ENCODE data around the gene CLMP.
"Not testable (repeated sequence)": the region's sequence is repeated elsewhere in the genome, so short reads cannot be mapped to it uniquely, and the experiment has no call there.

Gene CLMP

GRCh38 chr11:123206055-123206454, 11.0 kb upstream of the CLMP start:
- not testable (repeated sequence) for DNase-seq; H3K4me1 ChIP-seq (ENCODE audit: control insufficient read depth, insufficient read depth, low read length, poor library complexity, severe bottlenecking); H3K27ac ChIP-seq (ENCODE audit: insufficient read depth, low read length, poor library complexity, severe bottlenecking); H3K27me3 ChIP-seq (replicated peaks; ENCODE audit: control insufficient read depth, insufficient read depth, low read length, poor library complexity, severe bottlenecking); H3K9me3 ChIP-seq (ENCODE audit: control insufficient read depth, low read length); H3K4me3 ChIP-seq (ENCODE audit: insufficient read depth, low read depth, low read length, poor library complexity, severe bottlenecking); H3K36me3 ChIP-seq (ENCODE audit: control insufficient read depth, insufficient read depth, low read length)

GRCh38 chr11:123203934-123204333, 8.9 kb upstream of the CLMP start:
- no peaks in the 10 kb centered on the region for H3K27me3 ChIP-seq (replicated peaks; ENCODE audit: control insufficient read depth, insufficient read depth, low read length, poor library complexity, severe bottlenecking)
- no peak overlapping the region for H3K27ac ChIP-seq (ENCODE audit: insufficient read depth, low read length, poor library complexity, severe bottlenecking)
- H3K4me3 ChIP-seq (ENCODE audit: insufficient read depth, low read depth, low read length, poor library complexity, severe bottlenecking) = no peak overlapping the region
- no peaks in the 10 kb centered on the region for H3K4me1 ChIP-seq (ENCODE audit: control insufficient read depth, insufficient read depth, low read length, poor library complexity, severe bottlenecking)
- no peak for DNase-seq
- H3K36me3 ChIP-seq (ENCODE audit: control insufficient read depth, insufficient read depth, low read length) = no peaks in the 10 kb centered on the region
- H3K9me3 ChIP-seq (ENCODE audit: control insufficient read depth, low read length) = no peaks in the 10 kb centered on the region

GRCh38 chr11:123203471-123203870, 8.4 kb upstream of the CLMP start:
- H3K27me3 ChIP-seq (replicated peaks; ENCODE audit: control insufficient read depth, insufficient read depth, low read length, poor library complexity, severe bottlenecking) = no peaks in the 10 kb centered on the region
- no peak overlapping the region for H3K27ac ChIP-seq (ENCODE audit: insufficient read depth, low read length, poor library complexity, severe bottlenecking)
- DNase-seq = no peak
- H3K9me3 ChIP-seq (ENCODE audit: control insufficient read depth, low read length) = no peaks in the 10 kb centered on the region
- no peaks in the 10 kb centered on the region for H3K36me3 ChIP-seq (ENCODE audit: control insufficient read depth, insufficient read depth, low read length)
- no peaks in the 10 kb centered on the region for H3K4me1 ChIP-seq (ENCODE audit: control insufficient read depth, insufficient read depth, low read length, poor library complexity, severe bottlenecking)
- H3K4me3 ChIP-seq (ENCODE audit: insufficient read depth, low read depth, low read length, poor library complexity, severe bottlenecking) = no peak overlapping the region

GRCh38 chr11:123202155-123203151, 7.4 kb upstream of the CLMP start:
- no peak overlapping the region for H3K27ac ChIP-seq (ENCODE audit: insufficient read depth, low read length, poor library complexity, severe bottlenecking)
- no peaks in the 10 kb centered on the region for H3K27me3 ChIP-seq (replicated peaks; ENCODE audit: control insufficient read depth, insufficient read depth, low read length, poor library complexity, severe bottlenecking)
- no peaks in the 10 kb centered on the region for H3K9me3 ChIP-seq (ENCODE audit: control insufficient read depth, low read length)
- H3K36me3 ChIP-seq (ENCODE audit: control insufficient read depth, insufficient read depth, low read length) = no peaks in the 10 kb centered on the region
- no peaks in the 10 kb centered on the region for H3K4me1 ChIP-seq (ENCODE audit: control insufficient read depth, insufficient read depth, low read length, poor library complexity, severe bottlenecking)
- no peak for DNase-seq
- no peak overlapping the region for H3K4me3 ChIP-seq (ENCODE audit: insufficient read depth, low read depth, low read length, poor library complexity, severe bottlenecking)

GRCh38 chr11:123200264-123200663, 5.2 kb upstream of the CLMP start:
- no peak overlapping the region for H3K4me3 ChIP-seq (ENCODE audit: insufficient read depth, low read depth, low read length, poor library complexity, severe bottlenecking)
- peaks cover 14% of the 10 kb centered on the region for H3K27me3 ChIP-seq (replicated peaks; ENCODE audit: control insufficient read depth, insufficient read depth, low read length, poor library complexity, severe bottlenecking)
- no peak for DNase-seq
- H3K9me3 ChIP-seq (ENCODE audit: control insufficient read depth, low read length) = no peaks in the 10 kb centered on the region
- H3K4me1 ChIP-seq (ENCODE audit: control insufficient read depth, insufficient read depth, low read length, poor library complexity, severe bottlenecking) = peaks cover 8% of the 10 kb centered on the region
- no peak overlapping the region for H3K27ac ChIP-seq (ENCODE audit: insufficient read depth, low read length, poor library complexity, severe bottlenecking)
- H3K36me3 ChIP-seq (ENCODE audit: control insufficient read depth, insufficient read depth, low read length) = no peaks in the 10 kb centered on the region

- Histone ChIP-seq H3K9me3 (ENCODE audit: control insufficient read depth, low read length) (no peaks in the 10 kb centered on the region), H3K27ac (ENCODE audit: insufficient read depth, low read length, poor library complexity, severe bottlenecking) (no peak overlapping the region), H3K4me1 (ENCODE audit: control insufficient read depth, insufficient read depth, low read length, poor library complexity, severe bottlenecking) (peaks cover 9% of the 10 kb centered on the region), H3K36me3 (ENCODE audit: control insufficient read depth, insufficient read depth, low read length) (no peaks in the 10 kb centered on the region), H3K4me3 (ENCODE audit: insufficient read depth, low read depth, low read length, poor library complexity, severe bottlenecking) (no peak overlapping the region), H3K27me3 (replicated peaks; ENCODE audit: control insufficient read depth, insufficient read depth, low read length, poor library complexity, severe bottlenecking) (peaks cover 20% of the 10 kb centered on the region)
- no peak for DNase-seq
Observed at GRCh38 chr11:123197711-123198110, 2.7 kb upstream of the CLMP start.

- H3K4me1 ChIP-seq (ENCODE audit: control insufficient read depth, insufficient read depth, low read length, poor library complexity, severe bottlenecking) = peaks cover 9% of the 10 kb centered on the region
- H3K4me3 ChIP-seq (ENCODE audit: insufficient read depth, low read depth, low read length, poor library complexity, severe bottlenecking) = peak overlapping the region; percentile 35
- H3K27me3 ChIP-seq (replicated peaks; ENCODE audit: control insufficient read depth, insufficient read depth, low read length, poor library complexity, severe bottlenecking) = peaks cover 20% of the 10 kb centered on the region
- no peak overlapping the region for H3K27ac ChIP-seq (ENCODE audit: insufficient read depth, low read length, poor library complexity, severe bottlenecking)
- H3K9me3 ChIP-seq (ENCODE audit: control insufficient read depth, low read length) = no peaks in the 10 kb centered on the region
- H3K36me3 ChIP-seq (ENCODE audit: control insufficient read depth, insufficient read depth, low read length) = no peaks in the 10 kb centered on the region
- DNase-seq = no peak
Observed at GRCh38 chr11:123196060-123196714, 1.1 kb upstream of the CLMP start.

GRCh38 chr11:123194337-123195187, 486 bp downstream of the CLMP start:
- Histone ChIP-seq H3K4me1 (ENCODE audit: control insufficient read depth, insufficient read depth, low read length, poor library complexity, severe bottlenecking) (peaks cover 9% of the 10 kb centered on the region), H3K27me3 (replicated peaks; ENCODE audit: control insufficient read depth, insufficient read depth, low read length, poor library complexity, severe bottlenecking) (peaks cover 25% of the 10 kb centered on the region), H3K36me3 (ENCODE audit: control insufficient read depth, insufficient read depth, low read length) (no peaks in the 10 kb centered on the region), H3K9me3 (ENCODE audit: control insufficient read depth, low read length) (no peaks in the 10 kb centered on the region), H3K4me3 (ENCODE audit: insufficient read depth, low read depth, low read length, poor library complexity, severe bottlenecking) (no peak overlapping the region), H3K27ac (ENCODE audit: insufficient read depth, low read length, poor library complexity, severe bottlenecking) (no peak overlapping the region)
- DNase-seq = no peak

- Histone ChIP-seq H3K36me3 (ENCODE audit: control insufficient read depth, insufficient read depth, low read length) (no peaks in the 10 kb centered on the region), H3K4me1 (ENCODE audit: control insufficient read depth, insufficient read depth, low read length, poor library complexity, severe bottlenecking) (peaks cover 9% of the 10 kb centered on the region), H3K27ac (ENCODE audit: insufficient read depth, low read length, poor library complexity, severe bottlenecking) (no peak overlapping the region), H3K4me3 (ENCODE audit: insufficient read depth, low read depth, low read length, poor library complexity, severe bottlenecking) (no peak overlapping the region), H3K9me3 (ENCODE audit: control insufficient read depth, low read length) (no peaks in the 10 kb centered on the region), H3K27me3 (replicated peaks; ENCODE audit: control insufficient read depth, insufficient read depth, low read length, poor library complexity, severe bottlenecking) (peaks cover 25% of the 10 kb centered on the region)
- DNase-seq = no peak
Observed at GRCh38 chr11:123193742-123194141, 1.3 kb downstream of the CLMP start.

Measured in effector memory CD4-positive, alpha-beta T cell (primary cell).